K562 (cell line): ENCODE measurements around the gene PHPT1. TPM values are rescaled to one million over a fixed set of nuclear protein-coding genes. Genes with fewer than 3 reads are reported as not detected.
"Not testable (repeated sequence)": the region's sequence is repeated elsewhere in the genome, so short reads cannot be mapped to it uniquely, and the experiment has no call there.

Experiments used
- ATAC-seq: fragments of 200-7000 bp; cut with Tn5 transposase; 3 replicates; pipeline ENCODE4 v1.9.1; 2020; ENCODE audit warnings: moderate library complexity
- BruUV-seq: library from RNA; stranded (reverse); fragments of 400-500 nt; replicated peaks from 2 replicates; lab custom pipeline; 2021; lab: Mats Ljungman, UMichigan
- CTCF ChIA-PET: fragments of 300-600 bp; formaldehyde crosslinking; extraction: SDS; loops from one replicate; lab custom pipeline; 2021; ENCODE audit warnings: low intra/inter-chr PET ratio; lab: Yijun Ruan, JAX
- POLR2A ChIA-PET: fragments of 300-600, 350-650 bp; sonication (Branson Sonifier 250); formaldehyde crosslinking; extraction: SDS; loops from one replicate; lab custom pipeline; 2021; ENCODE audit warnings: antibody characterized with exemption, inconsistent platforms; lab: Yijun Ruan, JAX
- DNase-seq, 4 experiments: peaks; one replicate each; pipeline versions ENCODE4 v3.0.0 to v3.0.0-alpha.2; 2011 to 2018; ENCODE audit warnings: low spot score in 3 of 4, mixed read lengths in 3 of 4; ENCODE audit errors: extremely low read depth in 1 of 4
- FAIRE-seq: peaks from 2 replicates; lab custom pipeline; 2011; peaks lifted over from hg19 to GRCh38; lab: Jason Lieb, UNC
- H2AFZ ChIP-seq: 2 replicates; pipeline ENCODE4 v1.6.0; 2011; ENCODE audit warnings: low read depth, low read length, control low read depth, inconsistent platforms
- H3K27ac ChIP-seq: fragments of 200-600 bp; 3 replicates; pipeline ENCODE4 v1.8.0; 2011; ENCODE audit warnings: low read depth, mild to moderate bottlenecking, control low read depth, inconsistent platforms, low read length, moderate library complexity, mixed read lengths; ENCODE audit errors: extremely low read depth
- H3K27me3 ChIP-seq, 2 experiments: fragments of 300-600 bp in 1 of 2; 2 replicates in 1 of 2; 3 replicates in 1 of 2; pipeline versions ENCODE4 v1.6.0 to v1.8.0; 2011; ENCODE audit warnings: inconsistent platforms in 2 of 2, low read length in 2 of 2, mild to moderate bottlenecking in 1 of 2, mixed read lengths in 1 of 2, moderate library complexity in 1 of 2; ENCODE audit not compliant: control insufficient read depth in 2 of 2, insufficient read depth in 2 of 2
- H3K36me3 ChIP-seq: fragments of 300-600 bp; 3 replicates; pipeline ENCODE4 v1.8.0; 2011; ENCODE audit warnings: mild to moderate bottlenecking, low read length, inconsistent platforms; ENCODE audit not compliant: control insufficient read depth, insufficient read depth
- H3K4me1 ChIP-seq, 2 experiments: fragments of 200-600 bp in 1 of 2; replicated peaks in 1 of 2; 2 replicates in 1 of 2; 3 replicates in 1 of 2; pipeline versions ENCODE4 v1.5.1 to v1.8.0; 2011; ENCODE audit warnings: inconsistent platforms in 2 of 2, low read length in 2 of 2, mild to moderate bottlenecking in 1 of 2, mixed read lengths in 1 of 2, moderate library complexity in 1 of 2; ENCODE audit not compliant: control insufficient read depth in 2 of 2, insufficient read depth in 2 of 2
- H3K4me2 ChIP-seq: 2 replicates; pipeline ENCODE4 v1.6.1; 2011; ENCODE audit warnings: low read length, control low read depth, inconsistent platforms, mixed read lengths; ENCODE audit not compliant: insufficient read depth
- H3K4me3 ChIP-seq: fragments of 200-600 bp; sonication (generic), shearing (Covaris generic); 2 replicates; pipeline ENCODE4 v1.5.1; 2016; ENCODE audit warnings: control low read depth, inconsistent platforms
- H3K79me2 ChIP-seq: fragments of 200-600 bp; 3 replicates; pipeline ENCODE4 v1.8.0; 2011; ENCODE audit warnings: low read length, inconsistent platforms; ENCODE audit not compliant: control insufficient read depth, insufficient read depth
- H3K9ac ChIP-seq, 2 experiments: 2 replicates each; pipeline versions ENCODE4 v1.6.0 to v1.6.1; 2011; ENCODE audit warnings: low read depth in 2 of 2, low read length in 2 of 2, control low read depth in 1 of 2, inconsistent platforms in 1 of 2, mild to moderate bottlenecking in 1 of 2, mixed read lengths in 1 of 2; ENCODE audit not compliant: insufficient read depth in 1 of 2
- H3K9me1 ChIP-seq: one replicate; pipeline ENCODE4 v1.6.0; 2011; ENCODE audit warnings: inconsistent platforms, mild to moderate bottlenecking, low read length, moderate library complexity; ENCODE audit not compliant: control insufficient read depth, insufficient read depth
- H3K9me3 ChIP-seq: replicated peaks from 2 replicates; pipeline ENCODE4 v1.5.1; 2011; ENCODE audit warnings: low read depth, low read length, inconsistent platforms; ENCODE audit not compliant: control insufficient read depth, insufficient read depth
- H4K20me1 ChIP-seq: replicated peaks from 2 replicates; pipeline ENCODE4 v1.6.1; 2011; ENCODE audit warnings: low read length, inconsistent platforms, mixed read lengths; ENCODE audit not compliant: control insufficient read depth, insufficient read depth
- FOXJ3 ChIP-seq: sonication (generic); formaldehyde crosslinking; IDR thresholded peaks from 2 replicates; pipeline ENCODE4 v1.4.0; 2020; ENCODE audit warnings: mild to moderate bottlenecking, missing genetic modification reagents
- POLR2A ChIP-seq: fragments of 450-650 bp; conservative IDR thresholded peaks from 2 replicates; pipeline ENCODE4 v1.6.1; 2016
- POLR2G ChIP-seq: fragments of 200-400 bp; formaldehyde crosslinking; IDR thresholded peaks from 2 replicates; pipeline ENCODE4 v1.6.1; 2017; ENCODE audit warnings: low read depth, mild to moderate bottlenecking, antibody characterized with exemption, low read length, moderate library complexity
- RBM22 ChIP-seq: fragments of 200-400 bp; formaldehyde crosslinking; IDR thresholded peaks from 2 replicates; pipeline ENCODE4 v1.6.1; 2018; ENCODE audit warnings: low read length, low read depth; ENCODE audit not compliant: poor library complexity, severe bottlenecking
- SUPT5H ChIP-seq: fragments of 450-650 bp; IDR thresholded peaks from 2 replicates; pipeline ENCODE4 v1.6.1; 2016
- ZFP1 ChIP-seq: fragments of 450-650 bp; formaldehyde crosslinking; IDR thresholded peaks from 2 replicates; pipeline ENCODE4 v1.4.0; 2020; ENCODE audit warnings: mild to moderate bottlenecking, mixed read lengths
- WGBS: fragments of 100-300 bp; shearing (Covaris generic); methylation state at CpG from one replicate; pipeline ENCODE4 v1.1.6; 2016; ENCODE audit warnings: low coverage, mixed read lengths; ENCODE audit not compliant: insufficient coverage; ENCODE audit errors: missing lambda C conversion rate; 5-methylcytosine and 5-hydroxymethylcytosine counted together
- in situ Hi-C: fragments of 300-500 bp; cut with MboI; formaldehyde crosslinking; loops from 4 replicates; pipeline ENCODE4 v1.15.0; 2018; ENCODE audit warnings: inconsistent platforms, mixed read lengths
- intact Hi-C: fragments of 100-400 bp; cut with micrococcal nuclease; formaldehyde crosslinking; loops from 2 replicates; pipeline ENCODE4 v1.14.2; 2022
- polyA plus RNA-seq, 8 experiments: library from polyadenylated mRNA; depleted of rRNA in 4 of 8; stranded (reverse) in 5 of 8; unstranded in 3 of 8; fragments of >200 nt; fragmentation: Nextera tagmentation in 2 of 8; fragmentation: Illumina TruSeq in 1 of 8; extraction: Ambion mirVana in 2 of 8; extraction: Trizol in 1 of 8; gene quantifications; 2 replicates each; pipeline versions ENCODE4 v1.2.1 to v1.2.3, GENCODE V29; 2011 to 2014; ENCODE audit warnings: inconsistent platforms in 1 of 8, missing spikeins in 1 of 8
- total RNA-seq, 7 experiments: library from RNA; depleted of rRNA in 6 of 7; stranded (reverse); fragments of >200 nt in 6 of 7; fragmentation: Illumina TruSeq in 2 of 7; extraction: Trizol in 2 of 7; gene quantifications; 2 replicates each; pipeline versions ENCODE4 v1.2.1 to v1.2.3, GENCODE V29; 2011 to 2021; ENCODE audit warnings: low replicate concordance in 1 of 7

PHPT1 gene
- total and polyA plus RNA-seq, 9 of the 15 experiments (the other 6 are each of a cell fraction or from before 2014, with no cell fraction given): 20.9 to 166 (median 129) TPM

- H3K9ac ChIP-seq: no peak overlapping the region
- H3K79me2 ChIP-seq: no peaks in the 10 kb centered on the region
- H3K36me3 ChIP-seq: peaks cover 87% of the 10 kb centered on the region
- no peak overlapping the region for H3K4me3 ChIP-seq
- no peak overlapping the region for H3K27ac ChIP-seq
- H2AFZ ChIP-seq: no peak overlapping the region
- FAIRE-seq (no peak), DNase-seq (no peak), ATAC-seq (no peak)
- peaks cover 3% of the 10 kb centered on the region for H3K9me1 ChIP-seq
- no peak overlapping the region for H3K4me2 ChIP-seq
- in situ Hi-C loops (no loop called here), intact Hi-C loops (no loop called here)
- ChIA-PET CTCF (no interaction called here), POLR2A (interaction anchor here (0.7 to 1.9 kb wide), 2 partner anchors 8 to 69 kb away, joined by 3 to 10 read pairs; no protein-coding TSS in a partner anchor)
- TF ChIP-seq ZFP1 (CRISPR knock-in tag) (no peak), FOXJ3 (CRISPR knock-in tag) (no peak)
- 94% methylated on average over 6 of the region's 9 CpGs for WGBS
- BruUV-seq: no TSS peak
- H4K20me1 ChIP-seq: no peaks in the 10 kb centered on the region; the same call in 1 of the 2 replicates
- H3K27me3 ChIP-seq: no peaks in the 10 kb centered on the region
- H3K4me1 ChIP-seq: peaks cover 0 to 56% of the 10 kb centered on the region in 2 experiments; a peak in 2 of 5 replicates
- H3K9me3 ChIP-seq: no peaks in the 10 kb centered on the region
Measured at GRCh38 chr9:136832581-136832980, 16.6 kb upstream of the PHPT1 start.

- intact Hi-C loops, H3K4me3 ChIP-seq, DNase-seq, H3K9me3 ChIP-seq, H3K9me1 ChIP-seq, in situ Hi-C loops, FAIRE-seq, H3K79me2 ChIP-seq, BruUV-seq, H4K20me1 ChIP-seq, H3K27me3 ChIP-seq, CTCF ChIA-PET, ATAC-seq, H2AFZ ChIP-seq, H3K27ac ChIP-seq, H3K4me2 ChIP-seq: not testable (repeated sequence)
- Histone ChIP-seq H3K4me1 (peaks cover 0 to 59% of the 10 kb centered on the region in 2 experiments; a peak in 2 of 5 replicates), H3K9ac (0 out of 4 replicates have a peak overlapping the region, but pooled peaks of 1 of the 2 experiments have one; percentile 20), H3K36me3 (peaks cover 87% of the 10 kb centered on the region)
- POLR2A ChIA-PET: interaction anchor here (0.6 to 1.7 kb wide), 5 partner anchors 10 to 107 kb away, joined by 3 to 8 read pairs (median 5); no protein-coding TSS in a partner anchor
- WGBS: 90% methylated on average over 9 of the region's 16 CpGs
- peak; percentile 64 for TF ChIP-seq POLR2G
- TF ChIP-seq SUPT5H: 0 out of 2 replicates have a peak, but pooled peaks have one; percentile 40
- 0 out of 2 replicates have a peak, but pooled peaks have one; percentile 31 for TF ChIP-seq POLR2A
- peak; percentile 31 for TF ChIP-seq RBM22
Measured at GRCh38 chr9:136833381-136834048, 15.7 kb upstream of the PHPT1 start.
